Heart left ventricle (tissue), 16 donors: ENCODE results near the gene IFT57. TPM values are rescaled to one million over a fixed set of nuclear protein-coding genes. Genes with fewer than 3 reads are reported as not detected.

Source experiments
- ATAC-seq, 4 donors: fragments of 200-7000 bp; cut with Tn5 transposase; one replicate each; pipeline ENCODE4 v1.9.1; 2020 to 2022; ENCODE audit warnings: moderate library complexity in 4 of 4, mild to moderate bottlenecking in 3 of 4, moderate number of reproducible peaks in 1 of 4
- DNase-seq, 5 donors: peaks; one replicate each; pipeline ENCODE4 v3.0.0-alpha.2; 2020
- H3K27ac ChIP-seq, 12 donors: fragments of 200-600 bp; sonication (generic) in 4 of 12; one replicate each; pipeline versions ENCODE4 v1.5.0 to v1.8.0; 2016 to 2022; ENCODE audit warnings: mild to moderate bottlenecking in 2 of 12
- H3K27me3 ChIP-seq, 9 donors: fragments of 200-600 bp; sonication (generic) in 2 of 9; one replicate each; pipeline versions ENCODE4 v1.5.1 to v1.8.0; 2016 to 2022; ENCODE audit warnings: mild to moderate bottlenecking in 3 of 9
- H3K36me3 ChIP-seq, 9 donors: fragments of 200-600 bp; sonication (generic) in 2 of 9; one replicate each; pipeline versions ENCODE4 v1.5.0 to v1.8.0; 2018 to 2022; ENCODE audit warnings: mild to moderate bottlenecking in 2 of 9
- H3K4me1 ChIP-seq, 12 donors: fragments of 200-600 bp; sonication (generic) in 4 of 12; one replicate each; pipeline versions ENCODE4 v1.5.0 to v1.8.0; 2016 to 2022; ENCODE audit warnings: mild to moderate bottlenecking in 3 of 12
- H3K4me3 ChIP-seq, 12 donors: fragments of 200-600 bp; sonication (generic) in 4 of 12; one replicate each; pipeline versions ENCODE4 v1.5.0 to v1.8.0; 2017 to 2022; ENCODE audit warnings: mild to moderate bottlenecking in 9 of 12, moderate library complexity in 4 of 12
- H3K9me3 ChIP-seq, 12 donors: fragments of 200-600 bp; sonication (generic) in 4 of 12; one replicate each; pipeline versions ENCODE4 v1.5.0 to v1.8.0; 2016 to 2022; ENCODE audit warnings: mild to moderate bottlenecking in 1 of 12
- POLR2A ChIP-seq, 2 donors: fragments of 450-650 bp; IDR thresholded peaks; one replicate each; pipeline ENCODE4 v1.6.1; 2017; ENCODE audit warnings: antibody characterized with exemption in 2 of 2, mild to moderate bottlenecking in 2 of 2, moderate library complexity in 2 of 2
- WGBS, 4 donors: extraction: QIAGEN DNeasy Blood & Tissue Kit in 2 of 4; methylation state at CpG; one replicate each; pipeline versions ENCODE4 v1.1.5 to v1.1.7; 2013 to 2018; 5-methylcytosine and 5-hydroxymethylcytosine counted together
- intact Hi-C, 10 donors: fragments of 100-400 bp; cut with DNase I; formaldehyde crosslinking; loops; one replicate each; pipeline versions ENCODE4 v1.11.1 to v1.14.2; 2022
- polyA plus RNA-seq, 2 donors: library from polyadenylated mRNA; stranded (reverse); fragments of 200-250 nt; gene quantifications; one replicate each; pipeline ENCODE4 v1.2.3, GENCODE V29; 2013
- total RNA-seq, 9 donors: library from RNA; depleted of rRNA in 2 of 9; stranded (reverse); fragments of >200 nt in 2 of 9; fragmentation: NEBNext Ultra II Directional in 3 of 9; extraction: Animal tissue kit (Norgen Biotek cat#: 25700) in 3 of 9; gene quantifications; one replicate each; pipeline versions ENCODE4 v1.1.0 to v1.2.4, GENCODE V29; 2016 to 2023
- TF ChIP-seq, protein P1 (sequence below), 12 donors: fragments of 200-600 bp; sonication (generic) in 4 of 12; IDR thresholded peaks; one replicate each; pipeline versions ENCODE4 v1.5.0 to v1.8.0; 2018 to 2022; ENCODE audit warnings: antibody characterized with exemption in 12 of 12, mild to moderate bottlenecking in 5 of 12
- donor health status: ischemic (EF 13 %, LVEDD 7.1; RV severe dilation, severe dysfunction).
- donor health status: healthy with polysubstance abuse.
- donor health status: DM: no; HTN: yes; CAD: no.
- donor health status: DM: no; HTN: no; CAD: no.
- donor health status: ischemic (EF 25% LVEDD 6.9; RV normal size, moderate dysfunction).
- donor health status: ischemic (EF 25% LVEDD 5.7; RV mildly dilated, moderate dysfunction).
- donor health status: healthy.
- donor health status: DM: yes; HTN: yes; CAD: no.
- donor health status: ischemic (EF 35%, LVEDD 5.7; RV mildly dilated, moderate dysfunction).
- donor health status: nonischemic (EF 11% LVEDD 7.7; RV severe dilation, severe dysfunction).
- donor health status: DM: yes; HTN: yes; CAD: no.
- donor health status: PGD.
- donor health status: ischemic (EF 29% LVEDD 5.4; RV normal size, mild dysfunction).
- donor health status: nonischemic (EF 23%, LVEDD 6.1; RV moderate dilation, normal function).

Gene IFT57
- total and polyA plus RNA-seq, 11 donors, result 4.3 to 36.4 (median 22.9) TPM

DNA sequence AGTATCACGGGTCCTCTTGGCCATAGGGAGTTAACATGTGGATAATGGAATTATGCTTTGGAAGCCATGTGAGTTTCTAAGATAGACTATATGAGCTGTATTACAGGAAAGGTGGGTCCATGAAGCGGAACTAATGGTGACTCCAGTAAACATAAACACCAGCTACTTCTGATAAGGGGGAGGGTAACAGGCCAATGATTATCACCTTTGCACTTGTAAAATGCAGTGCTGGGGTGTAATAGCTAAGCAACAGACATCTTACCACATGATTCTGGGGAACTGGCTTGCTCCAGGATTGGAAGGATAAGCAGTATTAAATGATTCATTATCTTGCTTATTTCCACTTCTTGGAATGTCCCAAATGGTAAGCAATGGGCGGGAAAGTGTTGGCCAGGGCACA, 70.0 kb downstream of the IFT57 start:
- intact Hi-C loops, result no loop called here
- 75 to 90% (median 88%) methylated on average over 3 of the region's 3 CpGs for WGBS, 4 donors
- H3K27me3 ChIP-seq, result no peaks in the 10 kb centered on the region
- H3K9me3 ChIP-seq, result no peaks in the 10 kb centered on the region
- H3K4me3 ChIP-seq, result no peak overlapping the region
- H3K27ac ChIP-seq, result no peak overlapping the region
- ATAC-seq (no peak), DNase-seq (no peak)
- TF ChIP-seq, protein P1, sequence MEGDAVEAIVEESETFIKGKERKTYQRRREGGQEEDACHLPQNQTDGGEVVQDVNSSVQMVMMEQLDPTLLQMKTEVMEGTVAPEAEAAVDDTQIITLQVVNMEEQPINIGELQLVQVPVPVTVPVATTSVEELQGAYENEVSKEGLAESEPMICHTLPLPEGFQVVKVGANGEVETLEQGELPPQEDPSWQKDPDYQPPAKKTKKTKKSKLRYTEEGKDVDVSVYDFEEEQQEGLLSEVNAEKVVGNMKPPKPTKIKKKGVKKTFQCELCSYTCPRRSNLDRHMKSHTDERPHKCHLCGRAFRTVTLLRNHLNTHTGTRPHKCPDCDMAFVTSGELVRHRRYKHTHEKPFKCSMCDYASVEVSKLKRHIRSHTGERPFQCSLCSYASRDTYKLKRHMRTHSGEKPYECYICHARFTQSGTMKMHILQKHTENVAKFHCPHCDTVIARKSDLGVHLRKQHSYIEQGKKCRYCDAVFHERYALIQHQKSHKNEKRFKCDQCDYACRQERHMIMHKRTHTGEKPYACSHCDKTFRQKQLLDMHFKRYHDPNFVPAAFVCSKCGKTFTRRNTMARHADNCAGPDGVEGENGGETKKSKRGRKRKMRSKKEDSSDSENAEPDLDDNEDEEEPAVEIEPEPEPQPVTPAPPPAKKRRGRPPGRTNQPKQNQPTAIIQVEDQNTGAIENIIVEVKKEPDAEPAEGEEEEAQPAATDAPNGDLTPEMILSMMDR (IDR thresholded peaks at IDR 0.05), result no peak
- no peak for TF ChIP-seq POLR2A (IDR thresholded peaks at IDR 0.05)
- peaks cover 0 to 14% (median 0%) of the 10 kb centered on the region in 12 donors for H3K4me1 ChIP-seq
- H3K36me3 ChIP-seq, result no peaks in the 10 kb centered on the region

GRCh38 chr3:108150200-108150599, 72.0 kb downstream of the IFT57 start:
- Histone ChIP-seq H3K4me1 (peaks cover 0 to 14% (median 0%) of the 10 kb centered on the region in 12 donors), H3K4me3 (no peak overlapping the region), H3K27ac (no peak overlapping the region), H3K36me3 (no peaks in the 10 kb centered on the region), H3K27me3 (no peaks in the 10 kb centered on the region), H3K9me3 (peaks cover 0 to 10% (median 0%) of the 10 kb centered on the region in 12 donors)
- TF ChIP-seq, protein P1 (IDR thresholded peaks at IDR 0.05), result no peak
- no peak for TF ChIP-seq POLR2A (IDR thresholded peaks at IDR 0.05)
- DNase-seq, result no peak
- ATAC-seq, result no peak
- 67 to 77% (median 73%) methylated on average over 10 of the region's 10 CpGs for WGBS, 4 donors
- intact Hi-C loops, result no loop called here

DNA sequence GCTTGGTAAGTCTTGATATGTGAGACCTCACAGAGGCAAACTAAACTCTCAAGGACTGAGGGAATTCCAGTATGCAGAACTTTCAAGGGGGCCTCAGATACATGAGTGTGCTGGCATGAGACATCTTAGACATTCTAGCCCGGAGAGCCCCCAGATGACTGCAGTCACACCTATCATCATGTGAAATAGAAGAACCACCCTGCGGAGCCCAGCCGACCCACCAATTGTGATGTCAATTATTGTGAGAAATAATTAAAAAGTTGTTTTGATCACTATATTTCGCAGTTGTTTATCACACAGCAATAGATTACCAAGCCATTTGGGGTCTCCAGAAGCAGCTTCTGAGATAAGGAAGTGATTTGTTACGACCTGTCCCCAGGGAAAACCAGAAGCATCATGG, 76.1 kb downstream of the IFT57 start:
- TF ChIP-seq, protein P1 (IDR thresholded peaks at IDR 0.05), result no peak
- Histone ChIP-seq H3K9me3 (peaks cover 0 to 10% (median 0%) of the 10 kb centered on the region in 12 donors), H3K4me3 (no peak overlapping the region), H3K27me3 (no peaks in the 10 kb centered on the region), H3K27ac (no peak overlapping the region), H3K4me1 (no peaks in the 10 kb centered on the region), H3K36me3 (no peaks in the 10 kb centered on the region)
- WGBS, 4 donors, result 93 to 95% (median 95%) methylated on average over 5 of the region's 5 CpGs
- intact Hi-C loops, result no loop called here
- no peak for ATAC-seq
- DNase-seq, result no peak

- Histone ChIP-seq H3K4me1 (no peaks in the 10 kb centered on the region), H3K9me3 (peaks cover 0 to 10% (median 0%) of the 10 kb centered on the region in 12 donors), H3K27ac (no peak overlapping the region), H3K36me3 (no peaks in the 10 kb centered on the region), H3K4me3 (no peak overlapping the region), H3K27me3 (no peaks in the 10 kb centered on the region)
- intact Hi-C loops, result no loop called here
- DNase-seq (no peak), ATAC-seq (no peak)
- TF ChIP-seq, protein P1 (IDR thresholded peaks at IDR 0.05), result no peak
- TF ChIP-seq POLR2A (IDR thresholded peaks at IDR 0.05), result no peak
- 45 to 76% (median 63%) methylated on average over 1 of the region's 1 CpG for WGBS, 4 donors
Observed at GRCh38 chr3:108145578-108145977, 76.6 kb downstream of the IFT57 start.
